GM18526 (cell line): ENCODE measurements around the gene MAPK4.

Experiments
- POLR2A ChIP-seq: IDR thresholded peaks from 3 replicates; pipeline ENCODE4 v1.6.1; 2011; ENCODE audit not compliant: insufficient read length; ENCODE audit errors: extremely low read depth

MAPK4 gene

DNA sequence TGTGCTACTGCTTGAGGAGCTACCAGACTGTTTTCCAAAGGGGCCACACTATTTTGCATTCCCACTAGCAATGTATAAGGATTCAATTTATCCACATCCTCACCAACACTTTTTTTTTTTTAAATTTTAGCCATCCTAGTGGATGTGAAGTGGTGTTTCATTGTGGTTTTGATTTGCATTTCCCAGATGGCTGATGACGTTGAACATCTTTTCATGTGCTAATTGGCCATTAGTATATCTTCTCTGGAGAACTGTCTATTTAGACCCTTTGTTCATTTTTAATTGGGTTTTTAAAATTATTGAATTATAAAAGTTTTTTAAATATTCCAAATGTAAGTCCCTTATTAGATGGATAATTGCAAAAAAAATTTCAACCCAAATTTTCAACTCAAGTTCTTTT is 121.1 kb downstream of the MAPK4 start:
- TF ChIP-seq POLR2A: no peak

DNA sequence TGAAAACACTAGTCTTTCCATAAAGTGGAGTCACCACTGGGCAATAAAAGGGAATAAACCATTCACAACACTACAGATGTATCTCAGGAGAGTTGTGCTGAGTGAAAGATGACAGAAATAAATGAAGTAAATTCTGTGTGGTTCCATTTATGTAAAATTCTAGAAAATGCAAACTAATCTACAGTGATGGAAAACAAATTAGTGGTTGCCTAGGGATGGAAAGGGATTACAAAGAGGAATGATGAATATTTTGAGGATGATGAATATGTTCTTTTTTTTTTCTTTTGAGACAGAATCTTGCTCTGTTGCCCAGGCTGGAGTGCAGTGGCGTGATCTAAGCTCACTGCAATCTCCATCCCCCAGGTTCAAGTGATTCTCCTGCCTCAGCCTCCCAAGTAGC is 123.0 kb downstream of the MAPK4 start:
- no peak for TF ChIP-seq POLR2A

DNA sequence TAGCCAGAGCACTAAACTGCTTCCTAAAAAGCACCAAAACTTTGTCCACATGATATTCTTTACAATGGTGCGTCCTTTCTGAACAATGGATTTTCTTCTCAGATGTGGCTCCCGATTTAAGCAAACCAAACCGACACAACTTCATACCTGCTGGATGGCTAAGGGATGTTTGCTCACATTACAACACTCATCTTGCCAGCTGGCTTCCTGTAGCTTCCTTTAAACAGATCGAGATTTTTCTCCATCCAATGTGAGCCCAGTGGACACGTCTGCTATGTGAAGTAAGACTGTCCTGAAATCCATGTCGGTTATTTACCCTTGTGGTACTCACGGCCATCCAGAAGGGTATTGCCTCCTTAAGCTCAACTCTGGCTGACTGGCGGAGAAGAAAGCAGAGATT is 126.5 kb downstream of the MAPK4 start:
- no peak for TF ChIP-seq POLR2A

GRCh38 chr18:50687491-50687890 is 127.6 kb downstream of the MAPK4 start:
- TF ChIP-seq POLR2A: no peak

DNA sequence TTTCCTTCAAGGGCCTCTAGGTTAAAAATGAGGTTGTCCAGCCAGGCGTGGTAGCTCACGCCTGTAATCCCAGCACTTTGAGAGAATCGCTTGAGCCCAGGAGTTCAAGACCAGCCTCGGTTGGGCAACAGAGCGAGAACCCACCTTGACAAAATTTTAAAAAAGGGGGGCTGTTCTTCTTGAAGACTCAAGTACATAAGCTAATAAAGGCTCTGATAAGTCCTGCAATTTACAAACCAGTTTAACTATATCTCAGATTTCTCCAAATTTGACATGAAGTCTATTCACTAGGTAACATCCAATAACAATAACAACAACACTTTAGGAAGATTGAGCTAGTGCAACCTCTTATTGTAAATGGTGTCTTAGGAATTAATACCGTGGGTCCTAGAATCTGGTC is 129.7 kb downstream of the MAPK4 start:
- TF ChIP-seq POLR2A: no peak

DNA sequence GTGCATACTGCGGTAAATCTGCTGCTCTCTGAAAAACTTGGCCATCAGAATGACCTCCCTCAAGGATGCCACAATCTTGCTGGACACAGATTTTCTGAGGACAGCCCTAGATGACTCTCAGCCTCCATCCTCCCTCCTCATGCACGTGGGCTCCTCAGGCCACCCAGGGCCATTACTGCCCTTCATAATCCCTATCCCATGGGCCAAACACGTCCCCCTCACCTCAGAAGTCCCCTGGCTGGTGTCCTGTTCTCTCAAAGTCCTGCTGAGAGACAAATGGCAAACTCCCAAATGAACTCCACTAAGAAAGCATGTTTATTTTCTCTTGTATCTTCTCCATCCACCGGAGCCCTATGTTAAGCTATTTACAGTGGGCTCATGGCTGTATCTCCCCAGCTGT is 134.3 kb downstream of the MAPK4 start:
- no peak for TF ChIP-seq POLR2A

- TF ChIP-seq POLR2A: no peak
Observed at GRCh38 chr18:50695431-50696176, 135.7 kb downstream of the MAPK4 start.

GRCh38 chr18:50696436-50696835 is 136.5 kb downstream of the MAPK4 start:
- no peak for TF ChIP-seq POLR2A

GRCh38 chr18:50696929-50697328 is 137.0 kb downstream of the MAPK4 start:
- no peak for TF ChIP-seq POLR2A

- TF ChIP-seq POLR2A: no peak
Observed at GRCh38 chr18:50697509-50697908, 137.6 kb downstream of the MAPK4 start.

DNA sequence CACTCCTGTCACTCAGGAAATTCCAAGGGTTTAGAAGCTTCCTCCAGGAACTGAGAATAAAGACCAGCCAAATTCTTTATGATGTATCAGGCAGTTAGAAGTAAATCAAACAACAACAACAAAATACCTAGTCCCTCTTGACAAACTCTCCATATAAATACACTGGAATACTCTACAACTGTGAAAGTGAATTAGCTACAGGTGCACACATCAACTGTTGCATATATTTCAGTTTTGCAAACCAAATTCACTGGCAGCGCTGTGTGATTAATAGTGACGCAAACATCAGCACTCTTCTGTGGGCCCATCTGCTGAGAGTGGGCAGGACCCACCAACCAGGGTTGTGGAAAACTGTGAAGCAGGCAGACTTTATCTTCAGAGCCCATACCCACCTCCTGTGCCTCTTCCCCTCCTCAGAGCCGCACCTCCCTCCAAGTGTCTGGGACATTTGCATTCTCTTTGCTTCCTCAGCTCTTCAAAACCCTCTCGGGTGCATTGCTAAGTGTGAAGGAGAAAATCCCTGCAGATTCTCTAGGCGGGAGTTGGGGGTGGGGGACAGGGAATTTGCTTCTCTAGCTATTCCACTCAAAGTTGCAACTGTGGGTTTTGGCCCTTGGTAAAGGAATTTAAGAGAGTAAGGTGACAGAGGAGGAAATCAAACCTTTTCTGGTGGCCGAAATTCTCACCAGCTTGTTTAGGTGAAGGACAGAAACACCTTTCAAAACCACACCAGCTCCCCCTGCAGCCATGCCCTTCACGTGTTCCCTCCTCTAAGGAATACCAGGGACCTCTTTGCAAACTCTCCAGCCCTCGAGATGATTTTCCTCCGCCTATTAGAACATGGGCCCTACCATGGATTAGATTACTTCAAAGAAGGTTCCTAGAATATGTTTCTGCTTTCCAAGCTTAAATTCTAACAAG is 140.6 kb downstream of the MAPK4 start:
- TF ChIP-seq POLR2A: no peak

- TF ChIP-seq POLR2A: no peak
Observed at GRCh38 chr18:50704357-50704940, 144.6 kb downstream of the MAPK4 start.

DNA sequence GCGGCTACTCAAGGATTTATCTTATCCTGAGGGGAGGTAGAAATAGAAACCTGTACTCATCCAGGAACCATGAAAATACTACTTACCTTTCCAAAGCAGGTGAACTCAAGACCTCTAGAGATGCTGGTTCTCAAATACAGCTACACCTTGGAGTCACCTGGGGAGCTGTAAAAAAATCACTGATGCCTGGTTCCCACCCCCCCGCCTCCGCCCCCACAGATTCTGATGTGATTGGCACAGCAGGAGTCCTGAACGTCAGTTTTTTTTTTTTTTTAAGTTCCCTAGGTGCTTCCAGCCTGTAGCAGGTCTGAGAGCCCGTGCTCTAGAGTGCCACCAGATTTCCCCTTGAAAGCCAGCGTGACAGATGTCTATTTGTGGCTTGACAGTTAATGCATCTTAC is 146.3 kb downstream of the MAPK4 start:
- no peak for TF ChIP-seq POLR2A

DNA sequence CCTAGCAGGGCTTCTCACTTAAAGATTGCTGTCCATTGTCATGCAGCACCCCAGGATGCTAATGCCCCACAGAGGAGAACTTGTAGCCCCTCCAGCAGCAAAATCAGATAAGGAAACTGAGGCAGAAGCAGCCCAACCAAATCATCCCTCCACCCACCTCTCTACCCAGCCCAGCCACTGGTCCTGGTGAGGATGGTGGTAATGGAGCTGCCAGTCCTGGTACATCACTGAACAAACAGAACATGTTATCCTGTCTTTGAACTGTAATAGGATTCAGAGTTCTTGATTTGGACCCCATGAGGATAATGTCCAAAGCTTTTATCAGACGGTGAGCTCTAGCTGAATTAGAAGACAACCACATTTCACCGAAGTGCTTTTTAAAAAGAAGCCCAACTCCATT is 146.8 kb downstream of the MAPK4 start:
- no peak for TF ChIP-seq POLR2A

- no peak for TF ChIP-seq POLR2A
Observed at GRCh38 chr18:50707855-50708469, 148.1 kb downstream of the MAPK4 start.
